Right atrium auricular region (tissue), 2 donors: ENCODE data around the gene GXYLT2. TPM values are rescaled to one million over a fixed set of nuclear protein-coding genes. Genes with fewer than 3 reads are reported as not detected.

ENCODE experiments used
- DNase-seq: peaks from one replicate; pipeline ENCODE4 v3.0.0-alpha.2; 2019; ENCODE audit warnings: low spot score
- H3K27ac ChIP-seq, 2 donors: fragments of 200-600 bp; sonication (generic); 1 replicate in 1 of 2; 2 replicates in 1 of 2; pipeline ENCODE4 v1.5.1; 2016 to 2019
- H3K27me3 ChIP-seq, 2 donors: fragments of 200-600 bp; sonication (generic); one replicate each; pipeline versions ENCODE4 v1.5.1 to v1.6.0; 2017 to 2019
- H3K36me3 ChIP-seq: fragments of 200-600 bp; sonication (generic); one replicate; pipeline ENCODE4 v1.5.1; 2016
- H3K4me1 ChIP-seq, 2 donors: fragments of 200-600 bp; sonication (generic); one replicate each; pipeline versions ENCODE4 v1.5.1 to v1.6.0; 2017 to 2019
- H3K4me3 ChIP-seq, 2 donors: fragments of 200-600 bp; sonication (generic); 1 replicate in 1 of 2; 2 replicates in 1 of 2; pipeline ENCODE4 v1.5.1; 2017 to 2019; ENCODE audit warnings: mild to moderate bottlenecking in 1 of 2, moderate library complexity in 1 of 2
- H3K9me3 ChIP-seq, 2 donors: fragments of 200-600 bp; sonication (generic); one replicate each; pipeline ENCODE4 v1.5.1; 2019
- total RNA-seq, 2 donors: library from RNA; depleted of rRNA; stranded (reverse); fragments of >200 nt; gene quantifications; one replicate each; pipeline ENCODE4 v1.1.0, GENCODE V29; 2016
- TF ChIP-seq, protein P1 (sequence below), 2 donors: fragments of 200-600 bp; sonication (generic); IDR thresholded peaks; one replicate each; pipeline ENCODE4 v1.5.1; 2019; ENCODE audit warnings: antibody characterized with exemption in 2 of 2

Gene GXYLT2
- total RNA-seq, 2 donors from 2014 or later = 31.7 to 37.3 TPM

GRCh38 chr3:73009750-73010149 is 121.9 kb downstream of the GXYLT2 start:
- no peak for DNase-seq
- Histone ChIP-seq H3K27me3 (no peaks in the 10 kb centered on the region), H3K4me3 (no peak overlapping the region), H3K4me1 (peaks cover 0 to 40% of the 10 kb centered on the region in 2 donors), H3K9me3 (no peaks in the 10 kb centered on the region), H3K27ac (no peak overlapping the region), H3K36me3 (peaks cover 11% of the 10 kb centered on the region)
- TF ChIP-seq, protein P1, sequence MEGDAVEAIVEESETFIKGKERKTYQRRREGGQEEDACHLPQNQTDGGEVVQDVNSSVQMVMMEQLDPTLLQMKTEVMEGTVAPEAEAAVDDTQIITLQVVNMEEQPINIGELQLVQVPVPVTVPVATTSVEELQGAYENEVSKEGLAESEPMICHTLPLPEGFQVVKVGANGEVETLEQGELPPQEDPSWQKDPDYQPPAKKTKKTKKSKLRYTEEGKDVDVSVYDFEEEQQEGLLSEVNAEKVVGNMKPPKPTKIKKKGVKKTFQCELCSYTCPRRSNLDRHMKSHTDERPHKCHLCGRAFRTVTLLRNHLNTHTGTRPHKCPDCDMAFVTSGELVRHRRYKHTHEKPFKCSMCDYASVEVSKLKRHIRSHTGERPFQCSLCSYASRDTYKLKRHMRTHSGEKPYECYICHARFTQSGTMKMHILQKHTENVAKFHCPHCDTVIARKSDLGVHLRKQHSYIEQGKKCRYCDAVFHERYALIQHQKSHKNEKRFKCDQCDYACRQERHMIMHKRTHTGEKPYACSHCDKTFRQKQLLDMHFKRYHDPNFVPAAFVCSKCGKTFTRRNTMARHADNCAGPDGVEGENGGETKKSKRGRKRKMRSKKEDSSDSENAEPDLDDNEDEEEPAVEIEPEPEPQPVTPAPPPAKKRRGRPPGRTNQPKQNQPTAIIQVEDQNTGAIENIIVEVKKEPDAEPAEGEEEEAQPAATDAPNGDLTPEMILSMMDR (IDR thresholded peaks at IDR 0.05) = no peak

DNA sequence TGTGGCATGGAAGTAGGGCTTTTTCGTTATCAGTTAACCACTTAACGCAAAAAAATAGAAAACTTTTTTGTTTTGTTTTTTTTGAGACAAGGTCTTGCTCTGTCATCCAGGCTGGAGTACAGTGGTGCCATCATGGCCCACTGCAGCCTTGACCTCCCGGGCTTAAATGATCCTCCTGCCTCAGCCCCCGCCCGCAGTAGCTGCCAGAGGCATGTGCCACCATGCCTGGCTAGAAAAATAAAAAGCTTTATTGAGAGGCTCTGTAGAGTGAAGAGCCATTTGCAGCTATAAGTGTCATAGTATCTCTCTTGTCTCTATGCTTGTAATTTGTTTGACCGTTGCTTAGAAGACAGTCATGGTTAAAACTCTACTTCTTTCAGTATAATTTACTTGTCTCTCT is 122.3 kb downstream of the GXYLT2 start:
- DNase-seq = no peak
- Histone ChIP-seq H3K4me1 (peaks cover 0 to 40% of the 10 kb centered on the region in 2 donors), H3K27ac (no peak overlapping the region), H3K9me3 (no peaks in the 10 kb centered on the region), H3K27me3 (no peaks in the 10 kb centered on the region), H3K4me3 (no peak overlapping the region), H3K36me3 (peaks cover 11% of the 10 kb centered on the region)
- TF ChIP-seq, protein P1 (IDR thresholded peaks at IDR 0.05) = no peak

- DNase-seq = no peak
- Histone ChIP-seq H3K4me3 (no peak overlapping the region), H3K4me1 (peaks cover 0 to 8% of the 10 kb centered on the region in 2 donors), H3K36me3 (no peaks in the 10 kb centered on the region), H3K9me3 (no peaks in the 10 kb centered on the region), H3K27ac (no peak overlapping the region), H3K27me3 (no peaks in the 10 kb centered on the region)
- TF ChIP-seq, protein P1 (IDR thresholded peaks at IDR 0.05) = no peak
Measured at GRCh38 chr3:73018298-73018697, 130.5 kb downstream of the GXYLT2 start.

DNA sequence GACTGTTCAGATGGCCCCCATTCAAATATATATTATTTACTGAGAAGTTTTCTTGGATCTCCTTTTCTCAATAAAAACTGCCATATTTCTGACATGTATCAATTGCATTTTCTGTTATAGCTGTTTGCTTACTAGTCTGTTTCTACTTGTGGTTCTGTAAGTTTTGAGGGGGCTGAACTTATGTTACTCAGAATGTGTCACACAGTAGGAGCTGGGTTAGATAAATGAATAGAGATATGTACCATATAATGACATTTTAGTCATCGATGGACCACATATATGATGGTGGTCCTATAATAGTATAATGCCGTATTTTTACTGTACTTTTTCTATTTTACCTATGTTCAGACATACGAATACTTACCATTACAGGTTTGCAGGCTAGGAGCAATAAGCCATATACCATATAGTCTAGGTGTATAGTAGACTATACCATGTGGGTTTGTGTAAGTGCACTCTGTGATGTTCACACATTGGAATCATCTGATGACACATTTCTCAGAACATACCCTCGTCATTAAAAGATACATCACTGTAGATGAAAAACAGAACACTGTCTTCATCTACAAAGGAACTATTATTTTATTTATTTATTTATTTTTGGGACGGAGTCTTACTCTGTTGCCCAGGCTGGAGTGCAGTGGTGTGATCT is 131.1 kb downstream of the GXYLT2 start:
- Histone ChIP-seq H3K4me1 (peaks cover 0 to 7% of the 10 kb centered on the region in 2 donors), H3K36me3 (no peaks in the 10 kb centered on the region), H3K4me3 (no peak overlapping the region), H3K9me3 (no peaks in the 10 kb centered on the region), H3K27me3 (no peaks in the 10 kb centered on the region), H3K27ac (no peak overlapping the region)
- DNase-seq = no peak
- TF ChIP-seq, protein P1 (IDR thresholded peaks at IDR 0.05) = no peak

GRCh38 chr3:73021301-73021835 is 133.5 kb downstream of the GXYLT2 start:
- no peak for DNase-seq
- Histone ChIP-seq H3K9me3 (no peaks in the 10 kb centered on the region), H3K4me1 (peaks cover 0 to 30% of the 10 kb centered on the region in 2 donors), H3K4me3 (no peak overlapping the region), H3K27me3 (no peaks in the 10 kb centered on the region), H3K27ac (no peak overlapping the region), H3K36me3 (no peaks in the 10 kb centered on the region)
- TF ChIP-seq, protein P1 (IDR thresholded peaks at IDR 0.05) = no peak
